H9 (cell line): ENCODE measurements around the gene MAP7D3. TPM values are rescaled to one million over a fixed set of nuclear protein-coding genes. Genes with fewer than 3 reads are reported as not detected.

Experiments used
- DNase-seq: peaks from one replicate; pipeline ENCODE4 v3.0.0-alpha.2; 2017
- H2AFZ ChIP-seq: one replicate; pipeline ENCODE4 v1.6.1; 2013; ENCODE audit warnings: mild to moderate bottlenecking, low read length, control low read depth, moderate library complexity
- H2AK5ac ChIP-seq: 2 replicates; pipeline ENCODE4 v1.6.1; 2013; ENCODE audit warnings: low read length, control low read depth, mixed read lengths; ENCODE audit not compliant: insufficient read length
- H2BK120ac ChIP-seq: one replicate; pipeline ENCODE4 v1.6.1; 2013; ENCODE audit warnings: low read depth, mild to moderate bottlenecking, low read length, control low read depth, inconsistent platforms; ENCODE audit not compliant: poor library complexity, severe bottlenecking
- H2BK12ac ChIP-seq: 2 replicates; pipeline ENCODE4 v1.6.1; 2013; ENCODE audit warnings: low read length, control low read depth, mixed read lengths, low read depth; ENCODE audit not compliant: insufficient read length
- H2BK15ac ChIP-seq: 2 replicates; pipeline ENCODE4 v1.6.1; 2013; ENCODE audit warnings: low read depth, low read length, control low read depth
- H2BK20ac ChIP-seq: one replicate; pipeline ENCODE4 v1.6.1; 2013; ENCODE audit warnings: low read depth, mild to moderate bottlenecking, low read length, control low read depth, inconsistent platforms; ENCODE audit not compliant: poor library complexity, severe bottlenecking
- H2BK5ac ChIP-seq: 2 replicates; pipeline ENCODE4 v1.6.1; 2013; ENCODE audit warnings: low read length, control low read depth, mixed read lengths; ENCODE audit not compliant: insufficient read length
- H3K14ac ChIP-seq: 2 replicates; pipeline ENCODE4 v1.6.1; 2013; ENCODE audit warnings: low read length, control low read depth; ENCODE audit not compliant: insufficient read depth
- H3K18ac ChIP-seq: 2 replicates; pipeline ENCODE4 v1.6.1; 2013; ENCODE audit warnings: low read depth, mild to moderate bottlenecking, mixed read lengths, low read length, control low read depth; ENCODE audit not compliant: insufficient read length
- H3K23ac ChIP-seq: 2 replicates; pipeline ENCODE4 v1.6.1; 2013; ENCODE audit warnings: low read length, control low read depth, mixed read lengths, low read depth; ENCODE audit not compliant: insufficient read length
- H3K23me2 ChIP-seq: 2 replicates; pipeline ENCODE4 v1.6.1; 2013; ENCODE audit warnings: low read depth, mild to moderate bottlenecking, mixed read lengths, low read length, control low read depth; ENCODE audit not compliant: insufficient read length, poor library complexity, severe bottlenecking
- H3K27ac ChIP-seq: 2 replicates; pipeline ENCODE4 v1.5.1; 2013; ENCODE audit warnings: low read length, control low read depth, mixed read lengths, low read depth; ENCODE audit not compliant: insufficient read length
- H3K27me3 ChIP-seq: 2 replicates; pipeline ENCODE4 v1.6.1; 2013; ENCODE audit warnings: low read length, control low read depth, inconsistent platforms; ENCODE audit not compliant: insufficient read depth
- H3K4ac ChIP-seq: 2 replicates; pipeline ENCODE4 v1.6.1; 2013; ENCODE audit warnings: low read depth, mild to moderate bottlenecking, control low read depth, inconsistent platforms, low read length, moderate library complexity
- H3K4me1 ChIP-seq: 2 replicates; pipeline ENCODE4 v1.6.1; 2013; ENCODE audit warnings: low read length, control low read depth, inconsistent platforms; ENCODE audit not compliant: insufficient read depth
- H3K4me2 ChIP-seq: 2 replicates; pipeline ENCODE4 v1.6.1; 2013; ENCODE audit warnings: low read length, control low read depth, mixed read lengths; ENCODE audit not compliant: insufficient read length, insufficient read depth
- H3K56ac ChIP-seq: 2 replicates; pipeline ENCODE4 v1.6.1; 2013; ENCODE audit warnings: low read depth, mild to moderate bottlenecking, mixed read lengths, low read length, control low read depth; ENCODE audit not compliant: insufficient read length
- H3K79me1 ChIP-seq: 2 replicates; pipeline ENCODE4 v1.6.1; 2013; ENCODE audit warnings: low read depth, mild to moderate bottlenecking, moderate library complexity, low read length, control low read depth, inconsistent platforms; ENCODE audit not compliant: insufficient read depth, poor library complexity, severe bottlenecking
- H3K79me2 ChIP-seq: 2 replicates; pipeline ENCODE4 v1.6.1; 2013; ENCODE audit warnings: low read length, control low read depth, inconsistent platforms; ENCODE audit not compliant: insufficient read depth
- H3K9ac ChIP-seq: 2 replicates; pipeline ENCODE4 v1.6.1; 2013; ENCODE audit warnings: low read length, control low read depth, mixed read lengths; ENCODE audit not compliant: insufficient read length; ENCODE audit errors: extremely low read depth
- H3K9me3 ChIP-seq: one replicate; pipeline ENCODE4 v1.6.1; 2013; ENCODE audit warnings: low read depth, low read length, inconsistent platforms; ENCODE audit not compliant: control insufficient read depth
- H3T11ph ChIP-seq: one replicate; pipeline ENCODE4 v1.6.1; 2013; ENCODE audit warnings: mild to moderate bottlenecking, low read length, control low read depth, inconsistent platforms
- H4K20me1 ChIP-seq: one replicate; pipeline ENCODE4 v1.6.1; 2013; ENCODE audit not compliant: control insufficient read depth, insufficient read length, insufficient read depth
- H4K5ac ChIP-seq: 2 replicates; pipeline ENCODE4 v1.6.1; 2013; ENCODE audit warnings: low read depth, mild to moderate bottlenecking, mixed read lengths, low read length, control low read depth; ENCODE audit not compliant: insufficient read length
- H4K8ac ChIP-seq: replicated peaks from 2 replicates; pipeline ENCODE4 v1.6.1; 2013; ENCODE audit warnings: low read length, control low read depth, mixed read lengths, low read depth; ENCODE audit not compliant: insufficient read length
- H4K91ac ChIP-seq: 2 replicates; pipeline ENCODE4 v1.6.1; 2013; ENCODE audit warnings: low read depth, mild to moderate bottlenecking, moderate library complexity, mixed read lengths, low read length, control low read depth; ENCODE audit not compliant: insufficient read length
- H3K27ac Mint-ChIP-seq, 3 experiments: 2 replicates in 2 of 3; 3 replicates in 1 of 3; pipeline ENCODE4 v1.8.0; 2020 to 2021; ENCODE audit warnings: mixed read lengths in 3 of 3, mild to moderate bottlenecking in 1 of 3, moderate library complexity in 1 of 3
- H3K27me3 Mint-ChIP-seq: 2 replicates; pipeline ENCODE4 v1.8.0; 2021; ENCODE audit warnings: low read depth, mild to moderate bottlenecking, moderate library complexity, mixed read lengths
- H3K36me3 Mint-ChIP-seq, 3 experiments: 2 replicates in 2 of 3; 3 replicates in 1 of 3; pipeline ENCODE4 v1.8.0; 2020 to 2021; ENCODE audit warnings: low read depth in 3 of 3, mixed read lengths in 3 of 3; ENCODE audit not compliant: insufficient read depth in 1 of 3
- H3K4me1 Mint-ChIP-seq, 2 experiments: 2 replicates each; pipeline ENCODE4 v1.8.0; 2020; ENCODE audit warnings: mixed read lengths in 2 of 2
- H3K4me3 Mint-ChIP-seq, 2 experiments: 2 replicates in 1 of 2; 3 replicates in 1 of 2; pipeline ENCODE4 v1.8.0; 2020 to 2021; ENCODE audit warnings: mild to moderate bottlenecking in 2 of 2, mixed read lengths in 2 of 2, moderate library complexity in 1 of 2
- H3K9me3 Mint-ChIP-seq, 2 experiments: 2 replicates in 1 of 2; 3 replicates in 1 of 2; pipeline ENCODE4 v1.8.0; 2020; ENCODE audit warnings: mild to moderate bottlenecking in 2 of 2, mixed read lengths in 2 of 2, moderate library complexity in 1 of 2
- WGBS: extraction: QIAGEN DNeasy Blood & Tissue Kit; methylation state at CpG from one replicate; pipeline ENCODE4 v1.1.7; 2013; ENCODE audit warnings: missing lambda C conversion rate, low lambda C conversion rate, mixed read lengths; ENCODE audit not compliant: insufficient read length; ENCODE audit errors: extremely low coverage; 5-methylcytosine and 5-hydroxymethylcytosine counted together
- total RNA-seq: library from RNA; stranded (reverse); gene quantifications from 2 replicates; pipeline ENCODE4 v1.2.1, GENCODE V29; 2021
- TF ChIP-seq, protein P1 (sequence below): fragments of 200-600 bp; sonication (generic); conservative IDR thresholded peaks from 3 replicates; pipeline ENCODE4 v1.8.0; 2021; ENCODE audit warnings: antibody characterized with exemption, mild to moderate bottlenecking

MAP7D3 gene
- total RNA-seq, 1 experiment from 2014 or later = 15.2 TPM

DNA sequence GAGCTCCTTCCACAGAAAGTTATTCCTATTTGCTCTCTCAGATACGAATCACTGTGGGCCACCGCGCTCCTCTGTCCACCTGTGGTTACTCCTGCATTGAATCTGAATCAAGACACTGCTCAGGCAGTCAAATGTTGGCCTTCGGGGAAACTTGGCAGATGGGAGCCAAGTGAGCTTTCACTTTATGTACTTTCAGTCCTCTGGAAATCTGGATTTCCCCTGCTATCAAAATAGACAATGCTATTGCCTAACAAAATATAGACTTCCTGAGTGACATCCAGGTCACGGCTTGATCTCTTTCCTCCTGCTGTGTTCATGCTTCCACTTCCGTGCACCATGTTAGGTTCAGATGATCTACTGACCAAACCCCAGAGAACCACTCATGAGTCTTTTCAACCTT is 60.0 kb downstream of the MAP7D3 start:
- no peaks in the 10 kb centered on the region for H3K79me2 ChIP-seq
- no peak overlapping the region for H3K9ac ChIP-seq
- no peak overlapping the region for H2AFZ ChIP-seq
- no peaks in the 10 kb centered on the region for H3K27me3 ChIP-seq
- H3K56ac ChIP-seq = no peak overlapping the region
- H4K5ac ChIP-seq = no peak overlapping the region
- no peak overlapping the region for H3K14ac ChIP-seq
- no peaks in the 10 kb centered on the region for H3K4me1 ChIP-seq
- Mint-ChIP-seq H3K4me1 (no peaks in the 10 kb centered on the region), H3K4me3 (no peak overlapping the region), H3K27me3 (no peaks in the 10 kb centered on the region; the same call in 1 of the 2 replicates), H3K36me3 (peaks cover 0 to 9% (median 4%) of the 10 kb centered on the region in 3 experiments; a peak in 4 of 7 replicates), H3K27ac (no peak overlapping the region), H3K9me3 (peaks cover 71% of the 10 kb centered on the region in 2 experiments)
- no peak overlapping the region for H3K27ac ChIP-seq
- H3K23ac ChIP-seq = no peak overlapping the region
- H2BK15ac ChIP-seq = no peak overlapping the region
- no peaks in the 10 kb centered on the region for H3K79me1 ChIP-seq
- no peaks in the 10 kb centered on the region for H3K23me2 ChIP-seq
- no peak overlapping the region for H3K4me2 ChIP-seq
- H3T11ph ChIP-seq = no peak overlapping the region
- H3K9me3 ChIP-seq = peaks cover 48% of the 10 kb centered on the region
- H4K8ac ChIP-seq = no peak overlapping the region
- H3K18ac ChIP-seq = no peak overlapping the region
- H2BK20ac ChIP-seq = no peak overlapping the region
- no peak overlapping the region for H2BK120ac ChIP-seq
- H2BK12ac ChIP-seq = no peak overlapping the region
- TF ChIP-seq, protein P1, sequence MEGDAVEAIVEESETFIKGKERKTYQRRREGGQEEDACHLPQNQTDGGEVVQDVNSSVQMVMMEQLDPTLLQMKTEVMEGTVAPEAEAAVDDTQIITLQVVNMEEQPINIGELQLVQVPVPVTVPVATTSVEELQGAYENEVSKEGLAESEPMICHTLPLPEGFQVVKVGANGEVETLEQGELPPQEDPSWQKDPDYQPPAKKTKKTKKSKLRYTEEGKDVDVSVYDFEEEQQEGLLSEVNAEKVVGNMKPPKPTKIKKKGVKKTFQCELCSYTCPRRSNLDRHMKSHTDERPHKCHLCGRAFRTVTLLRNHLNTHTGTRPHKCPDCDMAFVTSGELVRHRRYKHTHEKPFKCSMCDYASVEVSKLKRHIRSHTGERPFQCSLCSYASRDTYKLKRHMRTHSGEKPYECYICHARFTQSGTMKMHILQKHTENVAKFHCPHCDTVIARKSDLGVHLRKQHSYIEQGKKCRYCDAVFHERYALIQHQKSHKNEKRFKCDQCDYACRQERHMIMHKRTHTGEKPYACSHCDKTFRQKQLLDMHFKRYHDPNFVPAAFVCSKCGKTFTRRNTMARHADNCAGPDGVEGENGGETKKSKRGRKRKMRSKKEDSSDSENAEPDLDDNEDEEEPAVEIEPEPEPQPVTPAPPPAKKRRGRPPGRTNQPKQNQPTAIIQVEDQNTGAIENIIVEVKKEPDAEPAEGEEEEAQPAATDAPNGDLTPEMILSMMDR = no peak
- no peak overlapping the region for H3K4ac ChIP-seq
- no peak overlapping the region for H2BK5ac ChIP-seq
- no CpG with 5 or more reads among the region's 6 CpGs for WGBS
- no peak for DNase-seq
- H2AK5ac ChIP-seq = no peak overlapping the region
- H4K20me1 ChIP-seq = no peaks in the 10 kb centered on the region
- no peak overlapping the region for H4K91ac ChIP-seq
